SK-N-SH (cell line): ENCODE data around the gene LCMT1. TPM values are rescaled to one million over a fixed set of nuclear protein-coding genes. Genes with fewer than 3 reads are reported as not detected.
A peak's percentile ranks its signal among the peaks of the same experiment; 100 is the strongest.

ENCODE experiments used
- CTCF ChIA-PET: fragments of 300-600, 350-600 bp; formaldehyde crosslinking; extraction: SDS; loops from one replicate; lab custom pipeline; 2021; lab: Yijun Ruan, JAX
- POLR2A ChIA-PET: fragments of 350-600 bp; sonication (Branson Sonifier 250); formaldehyde crosslinking; extraction: SDS; loops from one replicate; lab custom pipeline; 2020; ENCODE audit warnings: antibody characterized with exemption, inconsistent platforms; lab: Yijun Ruan, JAX
- DNase-seq: peaks from one replicate; pipeline ENCODE4 v3.0.0; 2012
- H2AFZ ChIP-seq: fragments of 200-600 bp; sonication (generic); 2 replicates; pipeline ENCODE4 v1.8.1; 2016; ENCODE audit warnings: antibody characterized with exemption, mild to moderate bottlenecking, low read depth
- H3F3A ChIP-seq: fragments of 200-600 bp; sonication (generic); replicated peaks from 2 replicates; pipeline ENCODE3; 2016; ENCODE audit warnings: antibody characterized with exemption, mild to moderate bottlenecking; ENCODE audit not compliant: insufficient read depth
- H3K27ac ChIP-seq, 2 experiments: fragments of 200-500 bp in 1 of 2; fragments of 200-600 bp in 1 of 2; sonication (Bioruptor generic) in 1 of 2; sonication (generic), shearing (Covaris generic) in 1 of 2; 2 replicates each; pipeline versions ENCODE4 v1.5.1 to v1.6.1; 2014 to 2016; ENCODE audit warnings: low read depth in 2 of 2, inconsistent platforms in 1 of 2, low read length in 1 of 2, mild to moderate bottlenecking in 1 of 2, mixed read lengths in 1 of 2
- H3K27me3 ChIP-seq: fragments of 200-600 bp; sonication (generic), shearing (Covaris generic); 2 replicates; pipeline ENCODE4 v1.6.1; 2016; ENCODE audit warnings: mixed run types; ENCODE audit not compliant: insufficient read depth
- H3K36me3 ChIP-seq, 2 experiments: fragments of 200-500 bp in 1 of 2; fragments of 200-600 bp in 1 of 2; sonication (Bioruptor generic) in 1 of 2; sonication (generic) in 1 of 2; replicated peaks in 1 of 2; 2 replicates each; pipeline versions ENCODE3 to v1.5.1; 2014 to 2016; ENCODE audit warnings: low read length in 1 of 2, mild to moderate bottlenecking in 1 of 2; ENCODE audit not compliant: insufficient read depth in 2 of 2, control insufficient read depth in 1 of 2
- H3K4me1 ChIP-seq, 2 experiments: fragments of 200-500 bp in 1 of 2; fragments of 200-600 bp in 1 of 2; sonication (Bioruptor generic) in 1 of 2; sonication (generic), shearing (Covaris generic) in 1 of 2; 2 replicates each; pipeline versions ENCODE4 v1.5.1 to v1.6.1; 2014 to 2016; ENCODE audit warnings: low read depth in 1 of 2, low read length in 1 of 2, mixed run types in 1 of 2; ENCODE audit not compliant: insufficient read depth in 2 of 2, control insufficient read depth in 1 of 2
- H3K4me2 ChIP-seq: fragments of 200-600 bp; sonication (generic), shearing (Covaris generic); 2 replicates; pipeline ENCODE4 v1.6.1; 2017; ENCODE audit warnings: mixed run types
- H3K4me3 ChIP-seq, 2 experiments: fragments of 200-500 bp in 1 of 2; fragments of 200-600 bp in 1 of 2; sonication (Bioruptor generic) in 1 of 2; sonication (generic), shearing (Covaris generic) in 1 of 2; 2 replicates each; pipeline versions ENCODE4 v1.5.1 to v1.8.1; 2014 to 2016; ENCODE audit warnings: low read depth in 2 of 2, inconsistent platforms in 1 of 2, low read length in 1 of 2, mild to moderate bottlenecking in 1 of 2, mixed read lengths in 1 of 2, moderate library complexity in 1 of 2
- H3K79me2 ChIP-seq: fragments of 200-600 bp; sonication (generic); 2 replicates; pipeline ENCODE4 v1.8.1; 2017; ENCODE audit warnings: mild to moderate bottlenecking; ENCODE audit not compliant: insufficient read depth
- H3K9ac ChIP-seq: fragments of 200-600 bp; sonication (generic); 2 replicates; pipeline ENCODE4 v1.6.1; 2017; ENCODE audit warnings: mixed run types
- H3K9me2 ChIP-seq: fragments of 200-600 bp; sonication (generic); 2 replicates; pipeline ENCODE4 v1.6.1; 2017; ENCODE audit warnings: mixed run types
- H3K9me3 ChIP-seq: fragments of 200-600 bp; sonication (generic); 2 replicates; pipeline ENCODE4 v1.6.1; 2017; ENCODE audit warnings: mixed run types, mild to moderate bottlenecking, moderate library complexity
- H4K20me1 ChIP-seq: fragments of 200-600 bp; sonication (generic); 2 replicates; pipeline ENCODE4 v1.6.1; 2017; ENCODE audit warnings: mild to moderate bottlenecking, mixed run types; ENCODE audit not compliant: insufficient read depth
- CTCF ChIP-seq: fragments of 200-600 bp; sonication (generic); IDR thresholded peaks from 2 replicates; pipeline ENCODE4 v1.6.1; 2017; ENCODE audit warnings: antibody characterized with exemption, mild to moderate bottlenecking, moderate library complexity
- ELF1 ChIP-seq: IDR thresholded peaks from 2 replicates; pipeline ENCODE4 v1.4.0; 2012
- EZH2phosphoT487 ChIP-seq: fragments of 200-600 bp; sonication (generic); IDR thresholded peaks from 2 replicates; pipeline ENCODE4 v1.6.1; 2017; ENCODE audit warnings: low read depth, mixed run types, mild to moderate bottlenecking, antibody characterized with exemption, moderate library complexity, borderline replicate concordance
- GABPA ChIP-seq: IDR thresholded peaks from 2 replicates; pipeline ENCODE4 v1.4.0; 2012; ENCODE audit warnings: low read depth, mild to moderate bottlenecking
- MEF2A ChIP-seq: IDR thresholded peaks from 2 replicates; pipeline ENCODE4 v1.4.0; 2012; ENCODE audit warnings: low read depth, borderline replicate concordance
- MXI1 ChIP-seq: IDR thresholded peaks from 2 replicates; pipeline ENCODE4 v1.6.1; 2012; ENCODE audit warnings: mild to moderate bottlenecking, low read depth, low read length, improper control_type of control experiment
- NFIC ChIP-seq: IDR thresholded peaks from 2 replicates; pipeline ENCODE4 v1.4.0; 2012; ENCODE audit warnings: borderline replicate concordance
- NRF1 ChIP-seq: IDR thresholded peaks from 2 replicates; pipeline ENCODE4 v1.6.1; 2012; ENCODE audit warnings: low read depth, mild to moderate bottlenecking, low read length
- POLR2AphosphoS5 ChIP-seq: IDR thresholded peaks from 2 replicates; pipeline ENCODE4 v1.6.1; 2012; ENCODE audit warnings: low read depth, low read length
- RCOR1 ChIP-seq: fragments of 150-350 bp; IDR thresholded peaks from 2 replicates; pipeline ENCODE4 v1.6.1; 2017; ENCODE audit warnings: antibody characterized with exemption, low read length
- REST ChIP-seq: IDR thresholded peaks from 2 replicates; pipeline ENCODE4 v1.6.1; 2012; ENCODE audit warnings: mild to moderate bottlenecking, low read depth, low read length, moderate library complexity
- TCF12 ChIP-seq: IDR thresholded peaks from 2 replicates; pipeline ENCODE4 v1.4.0; 2012
- YY1 ChIP-seq: IDR thresholded peaks from 2 replicates; pipeline ENCODE4 v1.4.0; 2012; ENCODE audit warnings: low read depth, mild to moderate bottlenecking
- WGBS: methylation state at CpG from one replicate; pipeline ENCODE4 v1.1.6; 2017; ENCODE audit warnings: low lambda C conversion rate; 5-methylcytosine and 5-hydroxymethylcytosine counted together
- polyA plus RNA-seq, 3 experiments: library from polyadenylated mRNA; depleted of rRNA; stranded (reverse); fragments of >200 nt; gene quantifications; 2 replicates each; pipeline ENCODE4 v1.2.3, GENCODE V29; 2012
- TF ChIP-seq, protein P1 (sequence below): fragments of 150-350 bp; IDR thresholded peaks from 2 replicates; pipeline ENCODE4 v1.6.1; 2016; ENCODE audit warnings: mild to moderate bottlenecking, low read depth, low read length

Gene LCMT1
- polyA plus RNA-seq, 1 of the 3 experiments (the other 2 are of a cell fraction) = 29.8 TPM

- Histone ChIP-seq H3K27me3 (no peaks in the 10 kb centered on the region), H3K9ac (peak overlapping the region; percentile 87), H3K4me2 (peak overlapping the region; percentile 85), H3K9me2 (no peaks in the 10 kb centered on the region), H3K27ac (peak overlapping the region; percentile 39 to 76), H3K4me1 (peaks cover 17 to 21% of the 10 kb centered on the region in 2 experiments), H3F3A (peaks cover 22% of the 10 kb centered on the region), H3K79me2 (peaks cover 51% of the 10 kb centered on the region), H4K20me1 (no peaks in the 10 kb centered on the region), H3K9me3 (no peaks in the 10 kb centered on the region)
- DNase-seq = no peak
- ChIA-PET POLR2A (no interaction called here), CTCF (interaction anchor here (0.9 to 1.5 kb wide), 5 partner anchors 9 to 115 kb away, joined by 3 read pairs; no protein-coding TSS in a partner anchor)
- peak; percentile 23; the same call in 1 of the 2 replicates for TF ChIP-seq MXI1
- 0 out of 2 replicates have a peak, but pooled peaks have one; percentile 12 for TF ChIP-seq YY1
- no peak for TF ChIP-seq EZH2phosphoT487
- TF ChIP-seq, all 33 proteins: peak for 2
- Histone ChIP-seq H3K36me3 (peaks cover 0 to 4% of the 10 kb centered on the region in 2 experiments), H3K4me3 (peak overlapping the region; percentile 84 to 95), H2AFZ (peak overlapping the region; percentile 96)
- 16% methylated on average over 8 of the region's 8 CpGs for WGBS
Observed at GRCh38 chr16:25110387-25110947, 1.1 kb upstream of the LCMT1 start.

GRCh38 chr16:25114121-25114520 lies 2.6 kb downstream of the LCMT1 start:
- Histone ChIP-seq H3K4me1 (peaks cover 13 to 16% of the 10 kb centered on the region in 2 experiments), H4K20me1 (peaks cover 3% of the 10 kb centered on the region; the same call in 1 of the 2 replicates), H3K27me3 (no peaks in the 10 kb centered on the region), H3K9ac (no peak overlapping the region), H3F3A (peaks cover 17% of the 10 kb centered on the region), H3K36me3 (peaks cover 0 to 9% of the 10 kb centered on the region in 2 experiments), H2AFZ (no peak overlapping the region), H3K4me3 (no peak overlapping the region), H3K79me2 (peaks cover 76% of the 10 kb centered on the region), H3K9me2 (no peaks in the 10 kb centered on the region), H3K27ac (no peak overlapping the region), H3K4me2 (no peak overlapping the region), H3K9me3 (no peaks in the 10 kb centered on the region)
- ChIA-PET POLR2A (no interaction called here), CTCF (no interaction called here)
- no peak for DNase-seq
- WGBS = 100% methylated on average over 1 of the region's 1 CpG
- TF ChIP-seq POLR2AphosphoS5 (no peak), NRF1 (no peak), CTCF (no peak), TCF12 (no peak), NFIC (no peak), RCOR1 (no peak), MXI1 (no peak), ELF1 (no peak), MEF2A (no peak), REST (no peak), GABPA (no peak)
- TF ChIP-seq, protein P1, sequence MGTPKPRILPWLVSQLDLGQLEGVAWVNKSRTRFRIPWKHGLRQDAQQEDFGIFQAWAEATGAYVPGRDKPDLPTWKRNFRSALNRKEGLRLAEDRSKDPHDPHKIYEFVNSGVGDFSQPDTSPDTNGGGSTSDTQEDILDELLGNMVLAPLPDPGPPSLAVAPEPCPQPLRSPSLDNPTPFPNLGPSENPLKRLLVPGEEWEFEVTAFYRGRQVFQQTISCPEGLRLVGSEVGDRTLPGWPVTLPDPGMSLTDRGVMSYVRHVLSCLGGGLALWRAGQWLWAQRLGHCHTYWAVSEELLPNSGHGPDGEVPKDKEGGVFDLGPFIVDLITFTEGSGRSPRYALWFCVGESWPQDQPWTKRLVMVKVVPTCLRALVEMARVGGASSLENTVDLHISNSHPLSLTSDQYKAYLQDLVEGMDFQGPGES = no peak
